Endothelial cell of umbilical vein (primary cell): ENCODE results near the gene DAGLB.

Source experiments
- EZH2 ChIP-seq: IDR thresholded peaks from 2 replicates; pipeline ENCODE4 v1.6.1; 2012; ENCODE audit warnings: borderline replicate concordance, low read depth, mild to moderate bottlenecking, moderate library complexity, low read length, inconsistent platforms; ENCODE audit not compliant: severe bottlenecking
- FOS ChIP-seq: IDR thresholded peaks from 2 replicates; pipeline ENCODE4 v1.6.1; 2011; ENCODE audit warnings: mild to moderate bottlenecking, low read length, moderate library complexity, borderline replicate concordance; ENCODE audit not compliant: insufficient read depth
- JUN ChIP-seq: IDR thresholded peaks from 2 replicates; pipeline ENCODE4 v1.6.1; 2011; ENCODE audit warnings: borderline replicate concordance, low read depth; ENCODE audit not compliant: insufficient read length, insufficient read depth
- POLR2A ChIP-seq: IDR thresholded peaks from 2 replicates; pipeline ENCODE4 v1.6.1; 2012; ENCODE audit warnings: low read depth, mild to moderate bottlenecking, control low read depth, low read length
- POLR2AphosphoS5 ChIP-seq: IDR thresholded peaks from 2 replicates; pipeline ENCODE4 v1.6.1; 2012; ENCODE audit warnings: low read depth, mild to moderate bottlenecking, control low read depth, low read length, moderate library complexity; ENCODE audit not compliant: insufficient read depth
- TF ChIP-seq, protein P1 (sequence below), 2 donors: IDR thresholded peaks; 1 replicate in 1 of 2; 2 replicates in 1 of 2; pipeline ENCODE4 v1.5.1; 2011; ENCODE audit warnings: low read length in 2 of 2, mild to moderate bottlenecking in 2 of 2, moderate library complexity in 2 of 2, control low read depth in 1 of 2, inconsistent platforms in 1 of 2, low read depth in 1 of 2; ENCODE audit not compliant: insufficient read depth in 1 of 2; ENCODE audit errors: extremely low read depth in 1 of 2
- TF ChIP-seq, protein P2 (sequence below): IDR thresholded peaks from 2 replicates; pipeline ENCODE4 v1.6.1; 2011; ENCODE audit not compliant: insufficient read depth, insufficient read length

DNA sequence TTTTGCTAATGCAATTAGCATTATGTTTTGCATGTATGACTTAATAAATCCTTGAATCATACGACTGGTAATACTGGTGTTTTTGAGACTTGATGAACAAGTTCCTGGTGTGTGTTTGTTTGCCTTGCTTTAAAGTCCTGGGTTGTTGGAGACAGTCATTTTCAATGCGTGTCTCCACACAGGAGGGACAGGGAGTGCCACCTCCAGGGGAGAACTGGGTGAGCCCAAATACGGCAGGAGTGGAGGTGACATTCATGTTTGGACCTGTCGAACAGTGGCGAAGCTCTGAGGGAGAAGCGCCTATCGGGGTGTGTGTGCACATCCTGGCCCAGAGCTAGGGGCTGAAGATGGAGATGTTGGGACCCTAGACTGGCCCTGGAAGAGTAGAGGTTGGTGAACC, 43.8 kb downstream of the DAGLB start:
- TF ChIP-seq, protein P1, sequence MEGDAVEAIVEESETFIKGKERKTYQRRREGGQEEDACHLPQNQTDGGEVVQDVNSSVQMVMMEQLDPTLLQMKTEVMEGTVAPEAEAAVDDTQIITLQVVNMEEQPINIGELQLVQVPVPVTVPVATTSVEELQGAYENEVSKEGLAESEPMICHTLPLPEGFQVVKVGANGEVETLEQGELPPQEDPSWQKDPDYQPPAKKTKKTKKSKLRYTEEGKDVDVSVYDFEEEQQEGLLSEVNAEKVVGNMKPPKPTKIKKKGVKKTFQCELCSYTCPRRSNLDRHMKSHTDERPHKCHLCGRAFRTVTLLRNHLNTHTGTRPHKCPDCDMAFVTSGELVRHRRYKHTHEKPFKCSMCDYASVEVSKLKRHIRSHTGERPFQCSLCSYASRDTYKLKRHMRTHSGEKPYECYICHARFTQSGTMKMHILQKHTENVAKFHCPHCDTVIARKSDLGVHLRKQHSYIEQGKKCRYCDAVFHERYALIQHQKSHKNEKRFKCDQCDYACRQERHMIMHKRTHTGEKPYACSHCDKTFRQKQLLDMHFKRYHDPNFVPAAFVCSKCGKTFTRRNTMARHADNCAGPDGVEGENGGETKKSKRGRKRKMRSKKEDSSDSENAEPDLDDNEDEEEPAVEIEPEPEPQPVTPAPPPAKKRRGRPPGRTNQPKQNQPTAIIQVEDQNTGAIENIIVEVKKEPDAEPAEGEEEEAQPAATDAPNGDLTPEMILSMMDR (IDR thresholded peaks at IDR 0.05; ENCODE audit: extremely low read depth in 1 of 2, insufficient read depth in 1 of 2, low read depth in 1 of 2, low read length in 2 of 2) = no peak
- TF ChIP-seq POLR2A (no peak), EZH2 (no peak), POLR2AphosphoS5 (no peak), FOS (no peak), JUN (no peak)
- TF ChIP-seq, protein P2, sequence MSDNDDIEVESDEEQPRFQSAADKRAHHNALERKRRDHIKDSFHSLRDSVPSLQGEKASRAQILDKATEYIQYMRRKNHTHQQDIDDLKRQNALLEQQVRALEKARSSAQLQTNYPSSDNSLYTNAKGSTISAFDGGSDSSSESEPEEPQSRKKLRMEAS = no peak
